Activated T-cell treated with anti-CD3 and anti-CD28 coated beads for 24 hours (primary cell): Measurements from ENCODE around the gene ANKRD65.
"Not testable (repeated sequence)": the region's sequence is repeated elsewhere in the genome, so short reads cannot be mapped to it uniquely, and the experiment has no call there.

ENCODE experiments used
- DNase-seq: peaks from one replicate; pipeline ENCODE4 v3.0.0-alpha.2; 2020; ENCODE audit warnings: low read depth

ANKRD65 gene

GRCh38 chr1:1393428-1393827 is 27.6 kb downstream of the ANKRD65 start:
- no peak for DNase-seq

- no peak for DNase-seq
Observed at GRCh38 chr1:1393014-1393413, 28.1 kb downstream of the ANKRD65 start.

- DNase-seq = no peak
Observed at GRCh38 chr1:1391225-1391624, 29.9 kb downstream of the ANKRD65 start.

GRCh38 chr1:1390675-1391074 is 30.4 kb downstream of the ANKRD65 start:
- no peak for DNase-seq

GRCh38 chr1:1388078-1388472 is 33.0 kb downstream of the ANKRD65 start:
- no peak for DNase-seq

GRCh38 chr1:1387098-1388077 is 33.7 kb downstream of the ANKRD65 start:
- DNase-seq = no peak

- DNase-seq = no peak
Observed at GRCh38 chr1:1385931-1386330, 35.1 kb downstream of the ANKRD65 start.

GRCh38 chr1:1385339-1385738 is 35.7 kb downstream of the ANKRD65 start:
- not testable (repeated sequence) for DNase-seq

- no peak for DNase-seq
Observed at GRCh38 chr1:1381294-1381693, 39.8 kb downstream of the ANKRD65 start.

- no peak for DNase-seq
Observed at GRCh38 chr1:1380860-1381259, 40.2 kb downstream of the ANKRD65 start.

- no peak for DNase-seq
Observed at GRCh38 chr1:1377540-1378205, 43.4 kb downstream of the ANKRD65 start.

GRCh38 chr1:1376551-1377226 is 44.4 kb downstream of the ANKRD65 start:
- DNase-seq = no peak

- DNase-seq = peak; percentile 95
Observed at GRCh38 chr1:1374929-1375662, 46.0 kb downstream of the ANKRD65 start, which contains the start of gene AURKAIP1. AURKAIP1 (minus strand) TSS chr1:1375207; CDS start chr1:1374756, 451 bp downstream.

GRCh38 chr1:1374589-1374928 is 46.5 kb downstream of the ANKRD65 start:
- no peak for DNase-seq

- DNase-seq = no peak
Observed at GRCh38 chr1:1373815-1374588, 47.1 kb downstream of the ANKRD65 start.

GRCh38 chr1:1373051-1373814 is 47.8 kb downstream of the ANKRD65 start:
- no peak for DNase-seq

- DNase-seq = peak; percentile 70
Observed at GRCh38 chr1:1371746-1372711, 49.0 kb downstream of the ANKRD65 start.

- no peak for DNase-seq
Observed at GRCh38 chr1:1371364-1371745, 49.7 kb downstream of the ANKRD65 start.

- DNase-seq = no peak
Observed at GRCh38 chr1:1370771-1371300, 50.2 kb downstream of the ANKRD65 start.
